HG02870 (cell line): ENCODE results near the gene TEX261.
"Not testable (repeated sequence)": the region's sequence is repeated elsewhere in the genome, so short reads cannot be mapped to it uniquely, and the experiment has no call there.

Experiments
- ATAC-seq: cut with Tn5 transposase; IDR thresholded peaks from one replicate; pipeline ENCODE4 v1.9.1; 2021; ENCODE audit warnings: mild to moderate bottlenecking, moderate library complexity; ENCODE audit not compliant: unreplicated experiment

Gene TEX261

DNA sequence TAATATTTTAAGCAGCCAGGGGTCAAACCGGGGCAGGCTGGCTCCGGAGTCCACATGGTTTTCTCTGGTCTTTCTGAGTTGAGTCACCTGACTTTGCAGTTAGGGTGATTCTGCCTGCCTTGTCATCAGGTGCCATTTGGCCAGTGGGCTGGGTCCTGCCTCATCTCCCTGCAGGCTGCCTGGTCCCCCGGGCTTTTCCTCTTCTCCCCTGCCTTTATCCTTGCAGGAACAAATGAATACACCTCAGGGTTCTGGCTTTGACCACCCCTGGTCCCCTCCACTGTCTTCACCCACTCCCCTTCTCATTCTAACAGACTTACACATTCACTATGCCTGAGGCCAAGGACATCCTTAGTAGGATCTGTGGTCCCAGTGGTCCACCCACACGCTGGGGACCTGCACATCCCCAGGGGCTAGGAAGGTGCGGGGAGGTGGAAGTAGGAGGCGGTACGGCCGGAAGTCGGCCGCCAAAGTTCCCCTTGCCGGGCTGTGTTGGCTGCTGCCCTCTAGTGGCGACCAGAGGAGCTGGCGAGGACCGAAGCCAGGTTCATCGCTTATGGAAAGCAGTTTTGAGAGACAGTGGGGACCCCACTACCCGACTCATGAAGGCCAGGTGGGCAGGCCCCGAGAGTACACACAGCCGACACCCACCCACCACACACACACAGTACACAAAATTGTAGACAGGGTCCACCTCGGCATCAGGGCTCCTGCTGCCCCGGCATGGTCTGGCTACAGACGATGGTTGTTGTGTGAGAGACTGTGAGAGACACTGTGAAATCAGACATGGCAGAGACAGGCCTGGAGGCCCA lies 6.3 kb upstream of the TEX261 start:
- ATAC-seq, result peak; percentile 84

DNA sequence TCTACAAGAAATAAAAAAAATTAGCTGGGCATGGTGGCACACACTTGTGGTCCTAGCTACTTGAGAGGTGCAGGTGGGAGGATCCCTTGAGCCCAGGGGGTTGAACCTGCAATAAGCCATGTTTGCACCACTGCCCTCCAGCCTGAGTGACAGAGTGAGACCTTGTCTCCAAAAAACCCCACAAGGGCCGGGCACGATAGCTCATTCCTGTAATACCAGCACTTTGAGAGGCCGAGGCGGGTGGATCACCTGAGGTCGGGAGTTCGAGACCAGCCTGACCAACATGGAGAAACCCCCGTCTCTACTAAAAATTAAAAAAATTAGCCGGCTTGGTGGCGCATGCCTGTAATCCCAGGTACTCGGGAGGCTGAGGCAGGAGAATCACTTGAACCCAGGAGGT lies 5.3 kb upstream of the TEX261 start:
- ATAC-seq, result not testable (repeated sequence)

DNA sequence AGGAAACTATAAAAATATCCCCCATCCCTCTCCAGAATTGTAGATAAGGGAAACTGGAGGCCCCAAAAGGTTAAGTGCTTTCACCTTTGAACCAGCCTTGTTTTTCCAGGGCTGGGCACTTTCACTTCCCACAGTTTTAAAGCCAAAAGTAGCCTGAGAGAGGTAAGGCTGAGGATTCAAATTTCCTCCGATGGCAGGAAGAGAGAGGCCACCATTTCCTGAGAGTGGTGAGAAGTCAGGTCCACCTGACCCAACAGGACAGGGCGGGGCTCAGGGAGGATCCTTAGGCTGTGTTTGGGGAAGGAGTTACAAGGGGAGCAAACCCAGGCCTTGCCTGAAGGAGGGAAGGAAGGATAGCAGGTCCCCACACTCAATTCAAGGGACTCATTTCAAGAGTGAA lies 4.7 kb upstream of the TEX261 start:
- ATAC-seq, result no peak

- not testable (repeated sequence) for ATAC-seq
These were observed 4.2 kb upstream of the TEX261 start for GRCh38 chr2:70998885-70999284.

- peak; percentile 48 for ATAC-seq
These were observed 705 bp upstream of the TEX261 start for GRCh38 chr2:70995426-70995729.

- ATAC-seq, result peak; percentile 35
These were observed 519 bp downstream of the TEX261 start for GRCh38 chr2:70994009-70994698.

DNA sequence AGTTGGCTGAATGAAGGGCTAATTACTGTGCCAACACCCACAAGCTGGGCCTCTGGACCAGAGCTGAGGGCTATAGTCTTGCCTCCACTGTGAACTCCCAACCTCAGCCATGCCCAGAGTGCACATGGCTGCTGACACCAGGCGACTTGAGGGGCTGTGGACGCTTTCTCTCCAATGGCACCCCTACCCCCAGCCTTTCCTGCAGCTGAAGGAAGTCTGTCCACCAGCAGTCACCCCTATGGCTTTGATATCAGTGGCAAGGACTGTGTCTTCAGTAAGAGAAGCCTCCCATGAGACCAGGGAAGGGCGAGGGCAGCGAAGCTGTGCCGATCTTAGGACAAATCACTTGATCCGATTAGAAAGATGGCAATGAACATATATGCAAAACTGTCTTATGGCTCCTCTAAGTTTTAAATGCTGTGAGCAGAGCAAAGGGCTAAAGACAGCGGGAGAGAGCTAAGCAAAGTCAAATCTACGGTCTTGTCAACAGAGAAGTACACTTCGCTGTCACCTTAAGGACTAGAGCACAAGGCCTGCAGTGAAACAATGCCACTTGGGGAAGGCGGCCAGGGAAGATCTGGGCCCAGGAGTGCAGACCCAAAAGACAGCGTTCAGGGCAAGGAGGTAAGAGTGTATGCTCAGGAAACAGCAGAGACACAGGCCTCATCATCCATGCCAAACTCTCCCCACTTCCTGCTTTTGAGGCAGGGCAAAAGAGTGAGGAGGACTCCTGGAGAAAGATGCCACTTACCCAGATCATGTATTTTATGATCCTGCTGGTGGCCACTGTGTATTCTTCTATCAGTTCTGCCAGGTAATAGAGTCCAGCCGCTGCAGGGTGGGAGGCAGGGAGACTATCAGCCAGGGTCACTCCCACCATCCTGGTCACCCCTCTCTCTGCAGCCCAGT lies 1.5 kb downstream of the TEX261 start:
- ATAC-seq, result no peak

DNA sequence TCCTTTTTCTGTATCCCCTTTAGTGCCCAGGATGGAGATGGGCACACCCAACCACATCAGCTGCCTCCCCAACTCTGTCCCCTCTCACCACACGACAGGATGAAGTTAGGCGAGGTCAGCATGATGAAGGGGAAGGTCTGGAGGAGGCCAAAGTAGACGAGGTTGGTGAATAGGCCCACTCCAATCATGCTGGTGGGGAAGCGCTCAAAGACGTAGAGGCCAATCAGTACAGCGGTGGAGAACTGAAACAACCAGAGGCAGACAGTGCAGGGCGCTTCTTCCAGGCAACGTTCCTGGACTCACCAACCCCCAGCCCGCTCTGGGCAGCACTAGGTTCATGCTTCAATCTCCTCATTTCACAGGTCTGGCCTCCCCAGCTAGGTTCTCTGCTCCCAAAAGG lies 2.9 kb downstream of the TEX261 start:
- no peak for ATAC-seq

GRCh38 chr2:70991142-70991541 lies 3.5 kb downstream of the TEX261 start:
- no peak for ATAC-seq

GRCh38 chr2:70990216-70990615 lies 4.5 kb downstream of the TEX261 start:
- no peak for ATAC-seq

DNA sequence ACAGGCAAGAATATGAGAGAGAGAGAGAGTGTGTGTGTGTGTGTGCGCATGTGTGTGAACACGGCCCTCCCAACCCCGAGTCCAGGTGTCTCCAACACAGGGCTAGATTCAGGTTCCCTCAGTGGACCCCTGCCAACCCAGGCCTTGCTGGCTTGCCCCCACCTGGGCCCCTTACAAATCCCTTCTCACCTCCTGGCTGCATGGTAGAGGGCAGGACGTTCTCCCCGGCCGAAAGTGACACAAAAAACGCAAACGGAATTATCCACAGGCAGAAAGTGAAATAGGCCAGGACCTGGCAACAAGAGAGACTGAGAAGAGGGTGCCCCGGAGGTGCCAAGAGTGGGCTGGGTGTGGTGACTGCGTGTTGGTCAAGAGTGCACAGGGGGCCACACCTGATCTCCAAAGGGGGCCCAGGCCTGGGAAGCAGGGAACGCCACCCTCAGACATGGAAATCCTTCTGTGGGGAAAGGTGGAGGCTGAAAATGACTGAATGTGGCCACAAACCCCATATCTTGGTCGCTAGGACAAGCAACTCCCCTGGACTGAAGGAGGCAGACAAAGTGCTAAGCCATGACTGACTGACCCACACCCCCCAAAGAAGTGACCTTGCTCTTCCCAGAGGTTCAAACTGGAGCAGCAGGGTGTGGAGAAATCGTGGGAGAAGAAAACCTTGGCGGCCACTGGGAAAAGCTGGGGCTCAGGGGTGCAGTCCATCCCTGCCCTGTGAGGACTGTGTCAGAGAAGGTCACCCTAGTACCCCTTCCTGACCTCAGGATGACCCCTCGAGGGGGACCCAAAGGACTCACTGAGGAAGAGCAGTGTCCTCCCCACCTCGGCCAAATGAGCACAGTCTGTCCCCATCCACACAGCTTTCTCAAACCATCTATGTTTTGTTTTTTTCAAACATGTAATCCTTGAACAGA lies 5.7 kb downstream of the TEX261 start:
- ATAC-seq, result no peak

GRCh38 chr2:70988151-70988550 lies 6.5 kb downstream of the TEX261 start:
- no peak for ATAC-seq

GRCh38 chr2:70987386-70987785 lies 7.3 kb downstream of the TEX261 start:
- ATAC-seq, result no peak

GRCh38 chr2:70986499-70987189 lies 8.0 kb downstream of the TEX261 start:
- no peak for ATAC-seq

- ATAC-seq, result no peak
These were observed 8.7 kb downstream of the TEX261 start for GRCh38 chr2:70985956-70986355.

- no peak for ATAC-seq
These were observed 9.4 kb downstream of the TEX261 start for GRCh38 chr2:70985283-70985688.

GRCh38 chr2:70984576-70985282 lies 9.9 kb downstream of the TEX261 start:
- peak; percentile 94 for ATAC-seq

- ATAC-seq, result no peak
These were observed 10.5 kb downstream of the TEX261 start for GRCh38 chr2:70984228-70984575.

GRCh38 chr2:70983506-70984227 lies 11.0 kb downstream of the TEX261 start:
- no peak for ATAC-seq
